ENCODE measurements around the gene ALG11.

Gene ALG11

GRCh38 chr13:51988988-51989618 is 23.1 kb upstream of the ALG11 start:
- Histone ChIP-seq H3K4me1 (ENCODE audit: insufficient read depth, low read length, severe bottlenecking) (no peaks in the 10 kb centered on the region), H3K79me2 (ENCODE audit: insufficient read depth, low read length) (no peaks in the 10 kb centered on the region), H3K27me3 (ENCODE audit: insufficient read depth, low read length) (no peaks in the 10 kb centered on the region), H3K9me2 (ENCODE audit: low read depth, low read length) (no peaks in the 10 kb centered on the region), H3K4me3 (ENCODE audit: low read depth, low read length, poor library complexity, severe bottlenecking) (no peak overlapping the region), H3K9me3 (ENCODE audit: low read length) (no peaks in the 10 kb centered on the region), H3K27ac (ENCODE audit: low read depth, low read length, poor library complexity, severe bottlenecking) (no peak overlapping the region), H2AFZ (ENCODE audit: low read length) (no peak overlapping the region), H4K20me1 (ENCODE audit: insufficient read depth, low read length) (no peaks in the 10 kb centered on the region), H3K9ac (ENCODE audit: low read length) (no peak overlapping the region), H3K36me3 (ENCODE audit: insufficient read depth, low read length) (no peaks in the 10 kb centered on the region), H3F3A (ENCODE audit: insufficient read depth, low read length) (no peaks in the 10 kb centered on the region), H3K4me2 (ENCODE audit: low read length) (no peak overlapping the region)
- no peak for TF ChIP-seq CTCF (IDR thresholded peaks at IDR 0.05; ENCODE audit: low read length)
- no peak for TF ChIP-seq EZH2 (IDR thresholded peaks at IDR 0.05; ENCODE audit: borderline replicate concordance, low read length)

- no peaks in the 10 kb centered on the region for H3K27me3 ChIP-seq (ENCODE audit: insufficient read depth, low read length)
- no peaks in the 10 kb centered on the region for H3K9me2 ChIP-seq (ENCODE audit: low read depth, low read length)
- no peak overlapping the region for H2AFZ ChIP-seq (ENCODE audit: low read length)
- TF ChIP-seq CTCF (IDR thresholded peaks at IDR 0.05; ENCODE audit: low read length) (no peak), EZH2 (IDR thresholded peaks at IDR 0.05; ENCODE audit: borderline replicate concordance, low read length) (no peak)
- H3K4me1 ChIP-seq (ENCODE audit: insufficient read depth, low read length, severe bottlenecking): no peaks in the 10 kb centered on the region
- no peak overlapping the region for H3K27ac ChIP-seq (ENCODE audit: low read depth, low read length, poor library complexity, severe bottlenecking)
- H3K9ac ChIP-seq (ENCODE audit: low read length): no peak overlapping the region
- H3K9me3 ChIP-seq (ENCODE audit: low read length): no peaks in the 10 kb centered on the region
- H3K4me2 ChIP-seq (ENCODE audit: low read length): no peak overlapping the region
- H3K79me2 ChIP-seq (ENCODE audit: insufficient read depth, low read length): no peaks in the 10 kb centered on the region
- H3K36me3 ChIP-seq (ENCODE audit: insufficient read depth, low read length): no peaks in the 10 kb centered on the region
- H4K20me1 ChIP-seq (ENCODE audit: insufficient read depth, low read length): no peaks in the 10 kb centered on the region
- no peak overlapping the region for H3K4me3 ChIP-seq (ENCODE audit: low read depth, low read length, poor library complexity, severe bottlenecking)
- no peaks in the 10 kb centered on the region for H3F3A ChIP-seq (ENCODE audit: insufficient read depth, low read length)
These were observed 18.5 kb upstream of the ALG11 start for GRCh38 chr13:51993713-51994112.

- Histone ChIP-seq H3F3A (ENCODE audit: insufficient read depth, low read length) (no peaks in the 10 kb centered on the region), H3K36me3 (ENCODE audit: insufficient read depth, low read length) (no peaks in the 10 kb centered on the region), H3K9ac (ENCODE audit: low read length) (no peak overlapping the region), H3K9me2 (ENCODE audit: low read depth, low read length) (no peaks in the 10 kb centered on the region), H3K4me1 (ENCODE audit: insufficient read depth, low read length, severe bottlenecking) (no peaks in the 10 kb centered on the region), H3K27ac (ENCODE audit: low read depth, low read length, poor library complexity, severe bottlenecking) (no peak overlapping the region), H3K4me2 (ENCODE audit: low read length) (no peak overlapping the region), H2AFZ (ENCODE audit: low read length) (no peak overlapping the region), H3K27me3 (ENCODE audit: insufficient read depth, low read length) (0 out of 2 replicates have a peak, but pooled peaks cover 3% of the 10 kb centered on the region), H3K79me2 (ENCODE audit: insufficient read depth, low read length) (no peaks in the 10 kb centered on the region), H4K20me1 (ENCODE audit: insufficient read depth, low read length) (no peaks in the 10 kb centered on the region), H3K9me3 (ENCODE audit: low read length) (no peaks in the 10 kb centered on the region), H3K4me3 (ENCODE audit: low read depth, low read length, poor library complexity, severe bottlenecking) (no peak overlapping the region)
- TF ChIP-seq EZH2 (IDR thresholded peaks at IDR 0.05; ENCODE audit: borderline replicate concordance, low read length): no peak
- TF ChIP-seq CTCF (IDR thresholded peaks at IDR 0.05; ENCODE audit: low read length): no peak
These were observed 16.3 kb upstream of the ALG11 start for GRCh38 chr13:51995677-51996551.
